Neural cell (in vitro differentiated cells): ENCODE data around the gene ADAMTS2. TPM values are rescaled to one million over a fixed set of nuclear protein-coding genes. Genes with fewer than 3 reads are reported as not detected.

Source experiments
- H2AFZ ChIP-seq: fragments of 200-600, 300-800 bp; sonication (generic), shearing (Covaris generic); 2 replicates; pipeline ENCODE4 v1.6.0; 2014; ENCODE audit warnings: low read depth, mild to moderate bottlenecking, antibody characterized with exemption, low read length, moderate library complexity
- H3F3A ChIP-seq: fragments of 200-600 bp; shearing (Covaris generic); 2 replicates; pipeline ENCODE4 v1.6.1; 2016; ENCODE audit warnings: mild to moderate bottlenecking, moderate library complexity, mixed read lengths, antibody characterized with exemption, low read length; ENCODE audit not compliant: insufficient read depth, poor library complexity, severe bottlenecking
- H3K27ac ChIP-seq: fragments of 200-600, 300-800 bp; sonication (generic), shearing (Covaris generic); 2 replicates; pipeline ENCODE4 v1.5.1; 2014; ENCODE audit warnings: mild to moderate bottlenecking, low read length, moderate library complexity
- H3K27me3 ChIP-seq: fragments of 300-800, 200-600 bp; sonication (generic), shearing (Covaris generic); 2 replicates; pipeline ENCODE4 v1.6.0; 2014; ENCODE audit warnings: mild to moderate bottlenecking, low read depth, low read length, moderate library complexity; ENCODE audit not compliant: insufficient read depth
- H3K36me3 ChIP-seq: fragments of 300-800, 200-600 bp; sonication (generic), shearing (Covaris generic); 2 replicates; pipeline ENCODE4 v1.5.1; 2014; ENCODE audit warnings: mild to moderate bottlenecking, antibody characterized with exemption, low read length, moderate library complexity; ENCODE audit not compliant: insufficient read depth
- H3K4me2 ChIP-seq: fragments of 300-800, 200-600 bp; sonication (generic), shearing (Covaris generic); 2 replicates; pipeline ENCODE4 v1.6.0; 2014; ENCODE audit warnings: mild to moderate bottlenecking, low read length
- H3K4me3 ChIP-seq: fragments of 300-800, 200-600 bp; sonication (generic), shearing (Covaris generic); 2 replicates; pipeline ENCODE4 v1.5.1; 2014; ENCODE audit warnings: mild to moderate bottlenecking, low read length, moderate library complexity
- H3K79me2 ChIP-seq: fragments of 200-600 bp; shearing (Covaris generic); replicated peaks from 2 replicates; pipeline ENCODE4 v1.6.0; 2014; ENCODE audit warnings: mild to moderate bottlenecking, low read length, moderate library complexity; ENCODE audit not compliant: insufficient read depth
- H3K9ac ChIP-seq: fragments of 300-800, 200-600 bp; sonication (generic), shearing (Covaris generic); 2 replicates; pipeline ENCODE4 v1.6.1; 2016; ENCODE audit warnings: mild to moderate bottlenecking, low read length, mixed read lengths
- H3K9me2 ChIP-seq: fragments of 200-600 bp; shearing (Covaris generic); 2 replicates; pipeline ENCODE4 v1.6.1; 2016; ENCODE audit warnings: mild to moderate bottlenecking, low read length, mixed read lengths; ENCODE audit not compliant: insufficient read depth
- H3K9me3 ChIP-seq: fragments of 200-600, 300-800 bp; sonication (generic), shearing (Covaris generic); 2 replicates; pipeline ENCODE4 v1.6.1; 2016; ENCODE audit warnings: mild to moderate bottlenecking, mixed run types, low read length, moderate library complexity, mixed read lengths
- H4K20me1 ChIP-seq: fragments of 200-600 bp; shearing (Covaris generic); 2 replicates; pipeline ENCODE4 v1.6.1; 2016; ENCODE audit warnings: mild to moderate bottlenecking, mixed run types; ENCODE audit not compliant: insufficient read depth
- CTCF ChIP-seq: fragments of 450-650 bp; IDR thresholded peaks from 2 replicates; pipeline ENCODE4 v1.5.1; 2014; ENCODE audit warnings: antibody characterized with exemption, mild to moderate bottlenecking, moderate library complexity; ENCODE audit not compliant: poor library complexity, severe bottlenecking
- EP300 ChIP-seq: fragments of 450-650 bp; conservative IDR thresholded peaks from 2 replicates; pipeline ENCODE4 v1.6.1; 2014; ENCODE audit warnings: antibody characterized with exemption, mild to moderate bottlenecking, moderate library complexity; ENCODE audit not compliant: poor library complexity, severe bottlenecking
- EZH2 ChIP-seq: fragments of 200-600, 300-800 bp; shearing (Covaris generic), sonication (generic); IDR thresholded peaks from 2 replicates; pipeline ENCODE4 v1.6.1; 2014; ENCODE audit warnings: antibody characterized with exemption, low read length, borderline replicate concordance, mild to moderate bottlenecking; ENCODE audit not compliant: insufficient read depth, poor library complexity, severe bottlenecking
- MXI1 ChIP-seq: fragments of 450-650 bp; conservative IDR thresholded peaks from 2 replicates; pipeline ENCODE4 v1.6.1; 2014; ENCODE audit warnings: antibody characterized with exemption, mild to moderate bottlenecking; ENCODE audit not compliant: poor library complexity, severe bottlenecking
- POLR2AphosphoS5 ChIP-seq: IDR thresholded peaks from 2 replicates; pipeline ENCODE4 v1.6.1; 2012
- RAD21 ChIP-seq: fragments of 450-650 bp; conservative IDR thresholded peaks from 2 replicates; pipeline ENCODE4 v1.6.1; 2014; ENCODE audit warnings: antibody characterized with exemption, mild to moderate bottlenecking, moderate library complexity
- REST ChIP-seq: IDR thresholded peaks from 2 replicates; pipeline ENCODE4 v1.6.1; 2012; ENCODE audit warnings: borderline replicate concordance
- SMC3 ChIP-seq: fragments of 450-650 bp; conservative IDR thresholded peaks from 2 replicates; pipeline ENCODE4 v1.6.1; 2014; ENCODE audit warnings: antibody characterized with exemption, mild to moderate bottlenecking, moderate library complexity; ENCODE audit not compliant: poor library complexity
- TAF1 ChIP-seq: IDR thresholded peaks from 2 replicates; pipeline ENCODE4 v1.6.1; 2012; ENCODE audit warnings: low read depth
- polyA plus RNA-seq: library from polyadenylated mRNA; depleted of rRNA; stranded (reverse); fragments of >200 nt; gene quantifications from 2 replicates; pipeline ENCODE4 v1.2.3, GENCODE V29; 2014

Gene ADAMTS2
- polyA plus RNA-seq, 1 donor from 2014 or later, result 0.61 TPM

- Histone ChIP-seq H3K79me2 (no peaks in the 10 kb centered on the region), H2AFZ (no peak overlapping the region), H3K4me3 (no peak overlapping the region), H3K27ac (no peak overlapping the region), H3K27me3 (no peaks in the 10 kb centered on the region), H3K9me2 (no peaks in the 10 kb centered on the region), H4K20me1 (no peaks in the 10 kb centered on the region), H3K9me3 (no peaks in the 10 kb centered on the region), H3F3A (no peaks in the 10 kb centered on the region), H3K4me2 (no peak overlapping the region), H3K36me3 (no peaks in the 10 kb centered on the region), H3K9ac (no peak overlapping the region)
- no peak for TF ChIP-seq POLR2AphosphoS5
- TF ChIP-seq MXI1, result no peak
- TF ChIP-seq SMC3, result no peak
- no peak for TF ChIP-seq CTCF
- no peak for TF ChIP-seq EP300
- TF ChIP-seq REST, result no peak
- TF ChIP-seq RAD21, result no peak
- TF ChIP-seq EZH2, result no peak
- TF ChIP-seq TAF1, result no peak
Measured at GRCh38 chr5:179152144-179152895, 192.9 kb downstream of the ADAMTS2 start.

- Histone ChIP-seq H4K20me1 (no peaks in the 10 kb centered on the region), H3K9ac (no peak overlapping the region), H3K9me2 (no peaks in the 10 kb centered on the region), H3K4me3 (no peak overlapping the region), H3K79me2 (no peaks in the 10 kb centered on the region), H3K4me2 (no peak overlapping the region), H2AFZ (no peak overlapping the region), H3F3A (no peaks in the 10 kb centered on the region), H3K27ac (no peak overlapping the region), H3K27me3 (no peaks in the 10 kb centered on the region), H3K36me3 (no peaks in the 10 kb centered on the region), H3K9me3 (no peaks in the 10 kb centered on the region)
- TF ChIP-seq POLR2AphosphoS5, result no peak
- TF ChIP-seq TAF1, result no peak
- no peak for TF ChIP-seq SMC3
- no peak for TF ChIP-seq RAD21
- no peak for TF ChIP-seq REST
Measured at GRCh38 chr5:179151286-179152118, 193.8 kb downstream of the ADAMTS2 start.
